ENCODE measurements around the gene CCPG1.
"Not testable (repeated sequence)": the region's sequence is repeated elsewhere in the genome, so short reads cannot be mapped to it uniquely, and the experiment has no call there.

DNA sequence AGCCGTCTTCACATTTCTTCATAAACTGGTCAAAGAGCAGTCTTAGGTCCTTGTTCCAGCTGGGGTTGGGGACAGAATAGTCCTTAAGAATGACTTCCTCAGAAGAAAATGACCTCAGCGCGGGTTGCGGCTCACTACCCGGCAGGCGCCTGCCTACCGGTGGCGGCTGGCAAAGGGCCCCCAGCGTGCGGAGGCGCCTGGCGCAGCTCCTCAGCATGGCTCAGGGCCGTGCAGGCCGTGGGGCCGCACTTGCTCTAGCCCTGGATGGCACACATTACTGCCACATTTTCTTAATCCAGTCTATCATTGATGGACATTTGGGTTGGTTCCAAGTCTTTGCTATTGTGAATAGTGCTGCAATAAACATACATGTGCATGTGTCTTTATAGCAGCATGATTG is 35.0 kb upstream of the CCPG1 start:
- TF ChIP-seq, protein P1, sequence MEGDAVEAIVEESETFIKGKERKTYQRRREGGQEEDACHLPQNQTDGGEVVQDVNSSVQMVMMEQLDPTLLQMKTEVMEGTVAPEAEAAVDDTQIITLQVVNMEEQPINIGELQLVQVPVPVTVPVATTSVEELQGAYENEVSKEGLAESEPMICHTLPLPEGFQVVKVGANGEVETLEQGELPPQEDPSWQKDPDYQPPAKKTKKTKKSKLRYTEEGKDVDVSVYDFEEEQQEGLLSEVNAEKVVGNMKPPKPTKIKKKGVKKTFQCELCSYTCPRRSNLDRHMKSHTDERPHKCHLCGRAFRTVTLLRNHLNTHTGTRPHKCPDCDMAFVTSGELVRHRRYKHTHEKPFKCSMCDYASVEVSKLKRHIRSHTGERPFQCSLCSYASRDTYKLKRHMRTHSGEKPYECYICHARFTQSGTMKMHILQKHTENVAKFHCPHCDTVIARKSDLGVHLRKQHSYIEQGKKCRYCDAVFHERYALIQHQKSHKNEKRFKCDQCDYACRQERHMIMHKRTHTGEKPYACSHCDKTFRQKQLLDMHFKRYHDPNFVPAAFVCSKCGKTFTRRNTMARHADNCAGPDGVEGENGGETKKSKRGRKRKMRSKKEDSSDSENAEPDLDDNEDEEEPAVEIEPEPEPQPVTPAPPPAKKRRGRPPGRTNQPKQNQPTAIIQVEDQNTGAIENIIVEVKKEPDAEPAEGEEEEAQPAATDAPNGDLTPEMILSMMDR (IDR thresholded peaks at IDR 0.05), result not testable (repeated sequence)
- not testable (repeated sequence) for TF ChIP-seq ZFX (IDR thresholded peaks at IDR 0.05; ENCODE audit: borderline replicate concordance)
